NCI-H2196 treated with DMSO at 0.1 percent for 48 hours (cell line): ENCODE data around the gene RAB3D.
"Not testable (repeated sequence)": the region's sequence is repeated elsewhere in the genome, so short reads cannot be mapped to it uniquely, and the experiment has no call there.

Experiments
- DNase-seq: peaks from one replicate; lab custom pipeline; 2025; ENCODE audit not compliant: unreplicated experiment; lab: John Stamatoyannopoulos, UW

Gene RAB3D

GRCh38 chr19:11340099-11340467, 626 bp upstream of the RAB3D start:
- not testable (repeated sequence) for DNase-seq

- no peak for DNase-seq
These were observed 746 bp downstream of the RAB3D start for GRCh38 chr19:11338569-11339253.

- DNase-seq = no peak
These were observed 1.3 kb downstream of the RAB3D start for GRCh38 chr19:11338121-11338520.

- no peak for DNase-seq
These were observed 2.4 kb downstream of the RAB3D start for GRCh38 chr19:11337080-11337479.

GRCh38 chr19:11335449-11336146, 3.9 kb downstream of the RAB3D start:
- no peak for DNase-seq

- DNase-seq = not testable (repeated sequence)
These were observed 5.6 kb downstream of the RAB3D start for GRCh38 chr19:11333838-11334237.

- no peak for DNase-seq
These were observed 6.6 kb downstream of the RAB3D start for GRCh38 chr19:11332822-11333221.

- DNase-seq = no peak
These were observed 8.0 kb downstream of the RAB3D start for GRCh38 chr19:11331502-11331901.

- no peak for DNase-seq
These were observed 9.3 kb downstream of the RAB3D start for GRCh38 chr19:11330127-11330526.

GRCh38 chr19:11325544-11325943, 13.9 kb downstream of the RAB3D start:
- no peak for DNase-seq

- DNase-seq = no peak
These were observed 14.6 kb downstream of the RAB3D start for GRCh38 chr19:11324748-11325389.

- peak; percentile 54 for DNase-seq
These were observed 15.3 kb downstream of the RAB3D start for GRCh38 chr19:11324079-11324661.

- DNase-seq = no peak
These were observed 15.8 kb downstream of the RAB3D start for GRCh38 chr19:11323601-11324078.

GRCh38 chr19:11322269-11323024, 17.0 kb downstream of the RAB3D start:
- no peak for DNase-seq

- no peak for DNase-seq
These were observed 18.0 kb downstream of the RAB3D start for GRCh38 chr19:11321191-11322126.

- not testable (repeated sequence) for DNase-seq
These were observed 19.0 kb downstream of the RAB3D start for GRCh38 chr19:11320278-11320995.

GRCh38 chr19:11306337-11306736, 33.1 kb downstream of the RAB3D start:
- DNase-seq = no peak

- DNase-seq = no peak
These were observed 34.5 kb downstream of the RAB3D start for GRCh38 chr19:11304936-11305335.

- no peak for DNase-seq
These were observed 38.7 kb downstream of the RAB3D start for GRCh38 chr19:11300811-11301120.
